A673 (cell line): ENCODE data around the gene ARMH1. TPM values are rescaled to one million over a fixed set of nuclear protein-coding genes. Genes with fewer than 3 reads are reported as not detected.
"Not testable (repeated sequence)": the region's sequence is repeated elsewhere in the genome, so short reads cannot be mapped to it uniquely, and the experiment has no call there.

Source experiments
- BruUV-seq: library from RNA; stranded (reverse); fragments of 400-500 nt; replicated peaks from 2 replicates; lab custom pipeline; 2021; lab: Mats Ljungman, UMichigan
- CTCF ChIA-PET: fragments of 300-600 bp; sonication (Branson Sonifier 250); formaldehyde crosslinking; loops from one replicate; lab custom pipeline; 2022; ENCODE audit warnings: antibody characterized with exemption; lab: Charles Lee
- POLR2A ChIA-PET: fragments of 300-600 bp; sonication (Branson Sonifier 250); formaldehyde crosslinking; loops from one replicate; lab custom pipeline; 2022; ENCODE audit warnings: antibody characterized with exemption; ENCODE audit not compliant: low non-redundant PET; lab: Charles Lee
- DNase-seq: peaks from one replicate; pipeline ENCODE4 v3.0.0-alpha.2; 2015; ENCODE audit warnings: low spot score
- H3K27ac ChIP-seq: fragments of 200-600 bp; sonication (generic); 2 replicates; pipeline ENCODE4 v1.5.1; 2016; ENCODE audit warnings: mixed run types, low read depth, mild to moderate bottlenecking, mixed read lengths, antibody characterized with exemption, low read length; ENCODE audit not compliant: poor library complexity, severe bottlenecking
- H3K27me3 ChIP-seq: fragments of 200-600 bp; sonication (generic); replicated peaks from 2 replicates; pipeline ENCODE4 v1.6.1; 2017; ENCODE audit warnings: mixed run types, low read depth, mild to moderate bottlenecking, mixed read lengths, antibody characterized with exemption, low read length; ENCODE audit not compliant: insufficient read depth, poor library complexity
- H3K36me3 ChIP-seq: fragments of 200-600 bp; sonication (generic); 2 replicates; pipeline ENCODE4 v1.6.1; 2016; ENCODE audit warnings: mixed run types, mild to moderate bottlenecking, mixed read lengths, antibody characterized with exemption, low read length; ENCODE audit not compliant: insufficient read depth, poor library complexity, severe bottlenecking
- H3K4me1 ChIP-seq: fragments of 200-600 bp; sonication (generic); 2 replicates; pipeline ENCODE4 v1.6.1; 2017; ENCODE audit warnings: mixed run types, mild to moderate bottlenecking, mixed read lengths, antibody characterized with exemption, low read length; ENCODE audit not compliant: insufficient read depth, poor library complexity, severe bottlenecking
- H3K4me3 ChIP-seq: fragments of 200-600 bp; sonication (generic); 2 replicates; pipeline ENCODE4 v1.5.1; 2016; ENCODE audit warnings: low read depth, mixed run types, mild to moderate bottlenecking, mixed read lengths, low read length; ENCODE audit not compliant: poor library complexity, severe bottlenecking
- H3K9me3 ChIP-seq: fragments of 200-600 bp; sonication (generic); 2 replicates; pipeline ENCODE4 v1.6.1; 2016; ENCODE audit warnings: mixed run types, low read depth, mild to moderate bottlenecking, mixed read lengths, antibody characterized with exemption, low read length; ENCODE audit not compliant: poor library complexity, severe bottlenecking
- EZH2 ChIP-seq: fragments of 200-600 bp; sonication (generic); IDR thresholded peaks from 2 replicates; pipeline ENCODE4 v1.6.1; 2017; ENCODE audit warnings: borderline replicate concordance, low read depth, mild to moderate bottlenecking, mixed read lengths, antibody characterized with exemption, low read length; ENCODE audit not compliant: poor library complexity, severe bottlenecking
- intact Hi-C: fragments of 100-400 bp; cut with micrococcal nuclease; formaldehyde crosslinking; loops from one replicate; pipeline ENCODE4 v1.10.0; 2022; ENCODE audit not compliant: unreplicated experiment
- total RNA-seq: library from RNA; stranded (reverse); gene quantifications from 2 replicates; pipeline ENCODE4 v1.2.3, GENCODE V29; 2021
- TF ChIP-seq, protein P1 (sequence below): fragments of 300-800, 200-600 bp; sonication (generic); conservative IDR thresholded peaks from 2 replicates; pipeline ENCODE4 v1.5.1; 2017; ENCODE audit warnings: low read depth, mild to moderate bottlenecking, antibody characterized with exemption, low read length, moderate library complexity, mixed read lengths

The ARMH1 gene
- total RNA-seq, 1 experiment from 2014 or later: 0.26 TPM

DNA sequence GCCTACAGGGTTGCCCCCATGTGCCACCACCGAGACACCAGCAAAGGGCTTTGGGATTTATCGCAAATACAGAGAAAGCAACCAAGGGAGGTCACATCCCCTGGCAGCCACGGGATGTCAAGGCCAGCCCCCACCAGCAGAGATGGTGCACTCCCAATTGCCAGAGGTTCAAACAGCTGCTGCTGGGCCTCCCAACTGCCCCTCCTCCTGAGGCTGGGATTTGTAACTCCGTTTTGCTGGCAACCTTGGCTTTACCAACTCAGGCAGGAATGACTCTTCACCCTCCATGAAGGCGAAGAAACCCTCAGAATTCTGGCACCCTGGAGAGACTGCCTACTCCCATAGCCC is 11.9 kb upstream of the ARMH1 start:
- CTCF ChIA-PET: no interaction called here
- DNase-seq: no peak
- BruUV-seq: no TSS peak
- Histone ChIP-seq H3K9me3 (no peaks in the 10 kb centered on the region), H3K27me3 (no peaks in the 10 kb centered on the region), H3K4me1 (no peaks in the 10 kb centered on the region), H3K36me3 (no peaks in the 10 kb centered on the region), H3K4me3 (no peak overlapping the region), H3K27ac (no peak overlapping the region)
- TF ChIP-seq, protein P1, sequence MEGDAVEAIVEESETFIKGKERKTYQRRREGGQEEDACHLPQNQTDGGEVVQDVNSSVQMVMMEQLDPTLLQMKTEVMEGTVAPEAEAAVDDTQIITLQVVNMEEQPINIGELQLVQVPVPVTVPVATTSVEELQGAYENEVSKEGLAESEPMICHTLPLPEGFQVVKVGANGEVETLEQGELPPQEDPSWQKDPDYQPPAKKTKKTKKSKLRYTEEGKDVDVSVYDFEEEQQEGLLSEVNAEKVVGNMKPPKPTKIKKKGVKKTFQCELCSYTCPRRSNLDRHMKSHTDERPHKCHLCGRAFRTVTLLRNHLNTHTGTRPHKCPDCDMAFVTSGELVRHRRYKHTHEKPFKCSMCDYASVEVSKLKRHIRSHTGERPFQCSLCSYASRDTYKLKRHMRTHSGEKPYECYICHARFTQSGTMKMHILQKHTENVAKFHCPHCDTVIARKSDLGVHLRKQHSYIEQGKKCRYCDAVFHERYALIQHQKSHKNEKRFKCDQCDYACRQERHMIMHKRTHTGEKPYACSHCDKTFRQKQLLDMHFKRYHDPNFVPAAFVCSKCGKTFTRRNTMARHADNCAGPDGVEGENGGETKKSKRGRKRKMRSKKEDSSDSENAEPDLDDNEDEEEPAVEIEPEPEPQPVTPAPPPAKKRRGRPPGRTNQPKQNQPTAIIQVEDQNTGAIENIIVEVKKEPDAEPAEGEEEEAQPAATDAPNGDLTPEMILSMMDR: no peak
- no peak for TF ChIP-seq EZH2
- intact Hi-C loops: no loop called here
- POLR2A ChIA-PET: no interaction called here

DNA sequence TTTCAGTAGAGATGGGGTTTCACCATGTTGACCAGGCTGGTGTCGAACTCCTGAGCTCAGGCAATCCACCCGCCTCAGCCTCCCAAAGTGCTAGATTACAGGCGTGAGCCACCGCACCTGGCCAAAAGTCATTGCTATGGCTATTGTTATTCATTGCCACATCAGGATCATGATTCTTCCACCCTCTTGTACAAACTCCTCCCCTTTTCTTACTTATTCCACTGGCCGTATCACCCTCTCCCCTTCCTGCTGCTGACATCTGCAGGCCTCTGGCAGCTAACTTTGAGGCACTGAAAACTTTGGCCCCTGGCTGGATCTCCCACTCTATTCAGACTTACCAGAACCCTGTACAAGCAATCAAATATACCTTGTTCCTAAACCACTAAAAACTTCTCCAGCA is 11.1 kb upstream of the ARMH1 start:
- no peak for DNase-seq
- Histone ChIP-seq H3K4me1 (no peaks in the 10 kb centered on the region), H3K4me3 (no peak overlapping the region), H3K9me3 (no peaks in the 10 kb centered on the region), H3K27me3 (no peaks in the 10 kb centered on the region), H3K36me3 (no peaks in the 10 kb centered on the region), H3K27ac (no peak overlapping the region)
- intact Hi-C loops: no loop called here
- BruUV-seq: no TSS peak
- ChIA-PET POLR2A (interaction anchor here (0.6 kb wide), 1 partner anchor 1553 kb away, joined by 21 read pairs; no protein-coding TSS in a partner anchor), CTCF (interaction anchor here (2.0 kb wide), 1 partner anchor 11 kb away, joined by 11 read pairs; no protein-coding TSS in a partner anchor)
- no peak for TF ChIP-seq EZH2
- TF ChIP-seq, protein P1: no peak

DNA sequence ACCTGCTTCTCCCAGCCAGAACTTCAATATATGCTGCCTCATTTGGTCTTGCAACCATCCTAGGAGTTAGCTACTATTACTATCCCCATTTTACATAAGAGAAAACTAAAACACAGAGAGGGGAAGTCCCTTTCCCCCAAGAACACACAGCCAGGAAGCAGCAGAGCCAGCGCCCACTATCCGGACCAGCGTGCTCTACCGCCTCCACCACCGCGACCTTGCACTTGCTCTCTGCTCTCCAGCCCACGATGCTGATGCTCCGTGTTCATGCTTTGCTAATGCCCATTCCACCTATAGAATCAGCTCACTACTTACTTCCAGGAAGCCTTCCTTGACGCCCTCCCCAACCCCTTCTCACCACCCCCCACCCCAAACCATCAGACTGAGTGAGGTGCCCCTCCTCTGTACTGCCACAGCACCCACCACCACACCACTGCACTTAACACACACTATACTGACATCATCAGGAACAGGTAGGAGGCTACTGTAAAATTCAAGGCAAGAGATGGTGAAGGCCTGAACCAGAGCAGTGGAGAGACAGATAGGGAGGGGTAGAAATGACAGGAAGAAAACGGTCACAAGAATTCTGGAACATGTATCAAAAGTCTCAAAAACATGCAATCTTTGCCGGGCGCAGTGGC is 9.7 kb upstream of the ARMH1 start:
- ChIA-PET POLR2A (no interaction called here), CTCF (interaction anchor here (0.7 to 2.0 kb wide), 2 partner anchors 12 to 439 kb away, joined by 7 to 11 read pairs; no protein-coding TSS in a partner anchor)
- Histone ChIP-seq H3K36me3 (no peaks in the 10 kb centered on the region), H3K27ac (no peak overlapping the region), H3K4me3 (no peak overlapping the region), H3K27me3 (no peaks in the 10 kb centered on the region), H3K9me3 (no peaks in the 10 kb centered on the region), H3K4me1 (no peaks in the 10 kb centered on the region)
- TF ChIP-seq EZH2: no peak
- TF ChIP-seq, protein P1: no peak
- no TSS peak for BruUV-seq
- intact Hi-C loops: no loop called here
- no peak for DNase-seq

DNA sequence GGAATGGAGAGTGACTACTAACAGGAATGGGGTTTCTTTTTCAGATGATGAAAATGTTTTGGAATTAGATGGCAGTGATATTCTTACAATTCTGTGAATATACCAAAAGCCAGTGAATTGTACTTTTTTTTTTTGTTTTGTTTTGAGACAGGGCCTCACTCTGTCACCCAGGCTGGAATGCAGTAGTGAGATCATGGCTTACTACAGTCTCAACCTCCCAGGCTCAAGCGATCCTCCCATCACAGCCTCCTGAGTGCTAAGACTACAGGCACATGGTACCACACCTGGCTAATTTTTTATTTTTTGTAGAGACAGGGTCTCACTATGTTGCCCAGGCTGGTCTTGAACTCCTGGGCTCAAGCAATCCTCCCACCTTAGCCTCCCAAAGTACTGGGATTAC is 7.8 kb upstream of the ARMH1 start:
- DNase-seq, H3K36me3 ChIP-seq, H3K4me1 ChIP-seq, H3K27me3 ChIP-seq, H3K27ac ChIP-seq, BruUV-seq, POLR2A ChIA-PET, H3K4me3 ChIP-seq, H3K9me3 ChIP-seq, intact Hi-C loops, CTCF ChIA-PET: not testable (repeated sequence)
